ENCODE data around the gene MYH11.

GRCh38 chr16:15714393-15715172 lies 142.2 kb downstream of the MYH11 start:
- TF ChIP-seq POLR2A (IDR thresholded peaks at IDR 0.05; ENCODE audit: low read length) (no peak), GATA1 (IDR thresholded peaks at IDR 0.05; ENCODE audit: low read depth, low read length) (no peak)
